Left renal pelvis (tissue), 4 donors: ENCODE results near the gene RPUSD2. TPM values are rescaled to one million over a fixed set of nuclear protein-coding genes. Genes with fewer than 3 reads are reported as not detected.

Source experiments
- DNase-seq, 4 donors: peaks; one replicate each; pipeline ENCODE4 v3.0.0-alpha.2; 2013; ENCODE audit warnings: low read depth in 4 of 4, low spot score in 3 of 4
- polyA plus RNA-seq, 4 donors: library from polyadenylated mRNA; unstranded; fragments of 120-200 nt; gene quantifications; one replicate each; pipeline ENCODE4 v1.2.1, GENCODE V29; 2013; ENCODE audit not compliant: insufficient read length in 4 of 4

The RPUSD2 gene
- polyA plus RNA-seq, 4 donors: 8.5 to 12.7 (median 9.8) TPM

DNA sequence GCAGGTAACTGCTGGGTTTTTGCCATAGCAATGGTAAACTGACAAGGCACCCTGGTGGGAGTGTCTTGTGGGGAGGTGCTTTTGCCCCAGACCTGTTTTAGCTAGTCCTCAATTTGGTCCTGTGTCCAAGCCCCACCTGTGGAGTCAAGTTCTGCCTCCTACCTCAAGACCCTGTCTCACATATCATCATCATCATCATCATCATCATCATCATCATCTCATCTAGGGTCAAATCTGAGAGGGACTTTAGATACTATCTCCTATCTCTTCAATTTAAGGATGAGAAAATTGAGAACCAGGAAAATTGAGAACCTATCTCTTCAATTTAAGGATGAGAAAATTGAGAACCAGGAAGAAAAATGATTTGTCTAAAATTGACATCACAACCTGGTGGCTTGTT lies 34.8 kb downstream of the RPUSD2 start:
- DNase-seq: no peak

DNA sequence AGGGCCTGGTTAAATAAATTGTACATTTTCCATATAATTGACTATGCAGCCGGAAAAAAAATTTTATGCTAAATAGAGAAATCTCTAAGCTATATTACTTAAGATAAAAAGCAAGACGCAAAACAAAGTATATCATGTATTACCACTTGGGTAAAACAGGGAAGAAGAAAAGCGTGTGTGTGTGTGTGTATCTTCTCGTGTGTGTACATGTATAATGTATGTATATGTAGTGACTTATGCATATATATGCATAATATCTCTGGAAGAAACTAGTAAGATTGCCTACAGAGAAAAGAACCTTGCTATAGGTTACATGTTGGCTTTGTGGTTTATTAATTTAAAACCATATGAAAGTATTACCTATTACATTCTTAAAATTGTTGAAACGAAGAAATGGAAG lies 44.0 kb downstream of the RPUSD2 start:
- DNase-seq: no peak

DNA sequence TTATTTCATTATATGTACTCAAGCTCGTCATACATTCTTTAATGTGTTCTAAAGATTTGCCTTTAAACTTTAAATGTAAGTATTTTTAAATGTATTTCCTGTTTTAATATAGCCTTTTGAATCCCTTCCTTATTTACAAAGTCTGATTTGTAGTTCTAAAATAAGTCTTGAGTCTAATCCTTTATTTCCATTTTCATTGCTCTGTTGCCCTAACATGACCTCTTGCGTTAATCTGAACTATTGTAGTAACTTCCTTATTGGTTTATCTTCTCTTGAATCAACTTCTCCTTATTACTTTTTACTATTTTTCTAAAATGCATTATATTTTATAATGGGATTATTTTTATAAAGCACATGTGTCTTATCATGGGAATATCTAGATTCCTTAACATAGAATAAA lies 48.9 kb downstream of the RPUSD2 start:
- no peak for DNase-seq

DNA sequence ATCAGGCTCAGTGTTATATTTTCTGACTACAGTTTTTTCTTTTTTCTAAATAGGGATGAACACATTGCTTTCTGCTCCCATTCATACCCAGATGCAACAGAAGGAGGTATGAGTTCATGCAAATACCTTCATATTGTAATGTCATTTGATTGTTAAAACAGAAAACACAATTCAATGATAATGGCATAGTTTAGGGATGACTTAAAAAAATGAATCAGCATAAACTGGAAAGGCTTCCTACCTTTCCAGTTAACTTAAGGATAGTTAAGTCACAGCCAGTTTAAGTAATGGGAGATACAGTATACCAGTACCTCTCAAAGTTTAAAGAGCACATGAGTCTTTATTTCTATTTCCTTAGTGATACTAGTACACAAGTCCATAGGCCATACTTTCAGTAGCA lies 49.8 kb downstream of the RPUSD2 start:
- DNase-seq: no peak

DNA sequence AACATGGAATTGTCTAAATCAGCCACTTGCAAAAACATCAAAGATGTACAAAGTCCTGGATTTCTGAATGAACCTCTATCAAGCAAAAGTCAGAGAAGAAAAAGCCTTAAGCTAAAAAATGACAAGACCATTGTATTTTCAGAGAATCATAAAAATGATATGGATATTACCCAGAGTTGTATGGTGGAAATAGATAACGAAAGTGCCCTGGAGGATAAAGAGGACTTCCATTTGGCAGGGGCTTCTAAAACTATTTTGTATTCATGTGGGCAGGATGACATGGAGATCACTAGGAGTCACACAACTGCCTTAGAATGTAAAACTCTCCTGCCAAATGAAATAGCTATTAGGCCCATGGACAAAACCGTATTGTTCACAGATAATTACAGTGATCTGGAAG lies 54.3 kb downstream of the RPUSD2 start:
- DNase-seq: no peak

Other genes starting within 250 kb of the RPUSD2 start
- gene INAFM2, start 245.6 kb upstream of the RPUSD2 start, polyA plus RNA-seq: 10 to 100 TPM; 13.1 to 22.2 (median 18.3) TPM
- gene CCDC9B, start 228.4 kb upstream of the RPUSD2 start, polyA plus RNA-seq: 10 to 100 TPM in 1 of 4 donors, 1 to 10 TPM in 3; 2.0 to 13.8 (median 4.9) TPM
- gene PHGR1, start 218.3 kb upstream of the RPUSD2 start, polyA plus RNA-seq: not detected
- gene DISP2, start 211.1 kb upstream of the RPUSD2 start, polyA plus RNA-seq: 1 to 10 TPM in 1 of 4 donors, under 1 TPM in 3; 0.11 to 4.6 (median 0.48) TPM
- gene KNSTRN, start 186.6 kb upstream of the RPUSD2 start, polyA plus RNA-seq: 10 to 100 TPM; 24.1 to 38.5 (median 32.8) TPM
- 10 to 100 TPM; 56.6 to 99.2 (median 67.1) TPM for gene IVD, start 163.5 kb upstream of the RPUSD2 start, polyA plus RNA-seq
- gene BAHD1, start 128.3 kb upstream of the RPUSD2 start, polyA plus RNA-seq: 10 to 100 TPM; 13.0 to 27.3 (median 21.4) TPM
- 10 to 100 TPM; 35.3 to 56.7 (median 38.2) TPM for gene CHST14, start 98.3 kb upstream of the RPUSD2 start, polyA plus RNA-seq
- 10 to 100 TPM; 23.3 to 27.0 (median 26.0) TPM for gene CCDC32, start 4.3 kb upstream of the RPUSD2 start, polyA plus RNA-seq
- gene KNL1, start 24.9 kb downstream of the RPUSD2 start, polyA plus RNA-seq: 10 to 100 TPM; 17.9 to 21.6 (median 19.3) TPM
- 10 to 100 TPM; 10.7 to 14.9 (median 13.3) TPM for gene RAD51, start 125.9 kb downstream of the RPUSD2 start, polyA plus RNA-seq
- 10 to 100 TPM; 30.6 to 45.6 (median 39.7) TPM for gene RMDN3, start 186.0 kb downstream of the RPUSD2 start, polyA plus RNA-seq
- 10 to 100 TPM in 3 of 4 donors, 1 to 10 TPM in 1; 6.9 to 47.2 (median 29.5) TPM for gene GCHFR, start 194.8 kb downstream of the RPUSD2 start, polyA plus RNA-seq
- gene C15orf62, start 200.7 kb downstream of the RPUSD2 start, polyA plus RNA-seq: 1 to 10 TPM; 1.5 to 4.6 (median 2.0) TPM
- gene ZFYVE19, start 237.8 kb downstream of the RPUSD2 start, polyA plus RNA-seq: 10 to 100 TPM; 22.4 to 31.4 (median 26.6) TPM
- gene DNAJC17, start 238.2 kb downstream of the RPUSD2 start, polyA plus RNA-seq: 10 to 100 TPM; 33.8 to 42.6 (median 37.6) TPM